ENCODE measurements around the gene ARID4B. TPM values are rescaled to one million over a fixed set of nuclear protein-coding genes. Genes with fewer than 3 reads are reported as not detected.
A peak's percentile ranks its signal among the peaks of the same experiment; 100 is the strongest.
"Not testable (repeated sequence)": the region's sequence is repeated elsewhere in the genome, so short reads cannot be mapped to it uniquely, and the experiment has no call there.

The ARID4B gene
- total RNA-seq, 1 experiment from 2014 or later = 28.3 TPM

DNA sequence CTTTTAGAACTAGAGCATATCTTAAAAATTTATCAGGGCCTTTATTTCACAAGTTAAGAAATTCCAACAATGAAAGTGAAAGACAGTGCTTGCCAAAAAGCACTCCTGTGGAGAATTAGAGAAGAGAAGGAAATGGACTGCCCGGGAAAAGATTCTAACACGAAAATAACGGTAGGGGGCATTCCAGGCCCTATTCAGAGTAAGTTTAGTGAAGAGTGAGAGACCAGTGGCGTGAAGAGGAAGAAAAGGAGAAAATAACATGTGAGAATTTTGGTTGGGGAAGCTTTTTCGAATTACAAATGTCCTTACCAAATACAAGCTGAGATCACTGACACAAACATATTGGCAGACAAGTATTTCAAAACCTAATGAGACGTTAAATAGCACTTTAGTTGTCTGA, 128.5 kb downstream of the ARID4B start:
- H3K27me3 ChIP-seq (replicated peaks) = no peaks in the 10 kb centered on the region
- no peaks in the 10 kb centered on the region for H3K4me1 ChIP-seq (replicated peaks)
- peak in 1 of 2 experiments; percentile 23 for DNase-seq (ENCODE audit: low read depth in 1 of 2, low spot score in 2 of 2)
- no peak overlapping the region for H3K4me3 ChIP-seq
- H3K36me3 ChIP-seq = peaks cover 15% of the 10 kb centered on the region
- no peak overlapping the region for H3K27ac ChIP-seq
- no peaks in the 10 kb centered on the region for H3K9me3 ChIP-seq (replicated peaks)

DNA sequence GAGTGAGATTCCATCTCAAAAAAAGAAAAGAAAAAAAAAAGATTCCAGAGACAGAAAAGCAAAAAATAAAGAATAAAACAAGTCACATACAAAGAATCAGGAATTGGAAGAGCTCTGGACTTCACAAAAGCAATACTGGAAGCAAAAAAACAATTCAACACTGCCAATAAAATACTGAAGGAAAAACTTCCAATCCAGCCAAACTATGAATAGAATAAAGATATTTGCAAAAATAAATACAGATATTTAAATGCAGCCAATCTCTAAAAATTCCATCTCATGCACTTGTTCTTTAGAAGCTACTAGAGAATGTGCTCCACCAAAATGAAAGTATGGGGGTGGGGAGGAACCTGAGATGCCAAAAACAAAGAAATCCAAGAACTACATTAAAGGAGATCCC, 137.5 kb downstream of the ARID4B start:
- Histone ChIP-seq H3K27me3 (replicated peaks) (no peaks in the 10 kb centered on the region), H3K4me3 (no peak overlapping the region), H3K9me3 (replicated peaks) (no peaks in the 10 kb centered on the region), H3K27ac (no peak overlapping the region), H3K36me3 (peaks cover 42% of the 10 kb centered on the region), H3K4me1 (replicated peaks) (no peaks in the 10 kb centered on the region)
- DNase-seq (ENCODE audit: low read depth in 1 of 2, low spot score in 2 of 2) = no peak

- H3K27ac ChIP-seq = no peak overlapping the region
- H3K9me3 ChIP-seq (replicated peaks) = no peaks in the 10 kb centered on the region
- H3K4me3 ChIP-seq = no peak overlapping the region
- DNase-seq (ENCODE audit: low read depth in 1 of 2, low spot score in 2 of 2) = no peak
- H3K4me1 ChIP-seq (replicated peaks) = no peaks in the 10 kb centered on the region
- peaks cover 31% of the 10 kb centered on the region for H3K36me3 ChIP-seq
- H3K27me3 ChIP-seq (replicated peaks) = no peaks in the 10 kb centered on the region
Measured at GRCh38 chr1:235187316-235187715, 140.7 kb downstream of the ARID4B start.

DNA sequence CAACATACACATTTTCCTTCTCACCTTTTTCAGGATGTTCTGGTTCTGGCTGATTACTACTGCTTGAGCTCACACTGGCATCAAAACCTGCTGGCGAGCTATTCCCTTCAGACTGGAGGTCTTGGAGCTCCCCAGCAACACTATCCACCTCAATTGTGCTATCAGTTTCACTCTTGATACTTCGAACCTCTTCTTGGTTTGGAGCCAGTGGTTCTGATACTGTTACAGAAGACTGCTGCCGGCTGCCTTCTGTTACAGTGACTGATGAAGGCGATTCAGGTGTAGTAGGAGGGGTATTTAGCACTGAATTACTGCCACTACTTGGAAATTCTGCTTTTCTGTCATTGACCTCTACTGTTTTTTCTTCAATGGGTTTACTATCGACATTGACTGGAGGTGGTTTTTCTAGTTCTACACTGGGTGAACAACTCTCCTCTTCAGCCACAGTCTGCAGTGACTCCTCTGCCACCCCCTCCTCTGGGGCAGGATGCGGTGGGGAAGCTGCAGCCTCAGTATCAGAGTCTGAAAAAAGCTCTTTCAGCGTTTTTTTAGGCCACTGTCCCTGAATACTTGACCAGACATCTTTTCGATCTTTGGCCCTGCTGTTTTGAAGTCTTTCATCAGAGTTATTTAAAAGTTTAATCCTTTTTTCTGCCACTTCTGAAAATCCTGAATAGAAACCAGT, 146.3 kb downstream of the ARID4B start:
- DNase-seq (ENCODE audit: low read depth in 1 of 2, low spot score in 2 of 2) = no peak
- H3K27me3 ChIP-seq (replicated peaks) = no peaks in the 10 kb centered on the region
- peaks cover 35% of the 10 kb centered on the region for H3K36me3 ChIP-seq
- no peaks in the 10 kb centered on the region for H3K9me3 ChIP-seq (replicated peaks)
- no peak overlapping the region for H3K4me3 ChIP-seq
- no peaks in the 10 kb centered on the region for H3K4me1 ChIP-seq (replicated peaks)
- no peak overlapping the region for H3K27ac ChIP-seq

- DNase-seq (ENCODE audit: low read depth in 1 of 2, low spot score in 2 of 2) = no peak
Measured at GRCh38 chr1:235180916-235181460, 147.0 kb downstream of the ARID4B start.

DNA sequence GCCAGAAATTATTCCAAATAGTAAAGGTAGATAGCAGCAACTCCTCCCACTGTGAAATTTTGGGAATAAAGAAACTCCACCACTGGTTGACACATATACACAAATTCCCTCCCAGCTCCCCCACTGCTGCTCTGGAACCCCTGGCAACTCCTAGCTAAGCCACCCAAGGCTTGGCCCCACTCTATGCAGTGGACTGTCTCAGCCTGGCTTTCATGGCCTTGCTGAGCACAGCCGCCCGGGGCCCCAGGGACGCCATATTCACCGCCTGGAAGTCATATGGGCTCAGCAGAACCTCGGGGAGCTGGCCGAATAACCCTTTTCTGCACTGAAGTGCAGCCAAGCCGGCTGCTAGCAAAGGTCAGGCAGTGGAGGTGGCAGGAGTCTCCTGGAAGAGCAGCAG, 151.5 kb downstream of the ARID4B start:
- no peak for DNase-seq (ENCODE audit: low read depth in 1 of 2, low spot score in 2 of 2)
- no peak overlapping the region for H3K27ac ChIP-seq
- H3K9me3 ChIP-seq (replicated peaks) = no peaks in the 10 kb centered on the region
- peaks cover 57% of the 10 kb centered on the region for H3K36me3 ChIP-seq
- H3K27me3 ChIP-seq (replicated peaks) = no peaks in the 10 kb centered on the region
- H3K4me3 ChIP-seq = no peak overlapping the region
- H3K4me1 ChIP-seq (replicated peaks) = no peaks in the 10 kb centered on the region

More at GRCh38 chr1:235180916-235181460, 147.0 kb downstream of the ARID4B start:
- H3K4me1 ChIP-seq (replicated peaks) = no peaks in the 10 kb centered on the region
- H3K27me3 ChIP-seq (replicated peaks) = no peaks in the 10 kb centered on the region
- H3K36me3 ChIP-seq = peaks cover 38% of the 10 kb centered on the region
- no peaks in the 10 kb centered on the region for H3K9me3 ChIP-seq (replicated peaks)
- H3K27ac ChIP-seq = no peak overlapping the region
- H3K4me3 ChIP-seq = no peak overlapping the region

DNA sequence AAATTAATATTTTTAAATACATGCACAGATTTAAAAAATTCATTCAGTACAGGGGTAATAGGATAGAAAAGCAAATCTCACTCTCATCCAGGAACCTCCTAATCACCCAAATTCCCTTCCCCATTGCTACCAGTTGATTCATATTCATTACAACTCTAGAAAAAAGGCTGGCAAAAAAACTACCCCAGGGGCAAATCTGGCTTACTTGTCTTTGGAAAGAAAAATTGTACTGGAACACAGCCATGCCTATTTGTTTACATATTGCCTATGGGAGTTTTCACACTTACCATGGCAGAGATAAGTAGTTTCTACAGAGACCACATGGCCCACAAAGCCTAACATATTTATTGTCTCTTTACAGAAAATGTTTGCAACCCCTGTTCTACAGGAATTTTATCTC, 158.0 kb downstream of the ARID4B start:
- Histone ChIP-seq H3K36me3 (peaks cover 61% of the 10 kb centered on the region), H3K9me3 (replicated peaks) (no peaks in the 10 kb centered on the region)
- DNase-seq (ENCODE audit: low read depth in 1 of 2, low spot score in 2 of 2) = no peak

DNA sequence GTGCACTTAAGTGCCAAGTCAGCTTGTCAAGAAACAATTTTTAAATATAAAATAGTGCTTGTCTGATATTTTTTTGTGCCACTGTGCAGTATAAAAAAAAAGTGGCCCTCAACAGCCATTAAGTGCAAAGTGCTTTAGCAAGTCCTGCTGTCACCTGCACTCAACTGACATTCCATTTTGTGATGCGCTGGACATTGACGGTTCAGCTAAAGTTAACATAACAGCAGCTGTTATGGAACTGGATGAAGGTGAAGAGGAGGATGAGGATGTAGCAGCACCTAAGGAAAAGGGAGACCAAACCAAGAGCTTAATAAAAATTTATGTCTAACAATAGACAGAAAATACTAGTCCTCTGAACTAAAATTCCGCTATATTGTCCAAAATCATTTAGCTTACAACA, 159.6 kb downstream of the ARID4B start:
- H3K4me3 ChIP-seq = no peak overlapping the region
- DNase-seq (ENCODE audit: low read depth in 1 of 2, low spot score in 2 of 2) = no peak
- no peak overlapping the region for H3K27ac ChIP-seq
- no peaks in the 10 kb centered on the region for H3K4me1 ChIP-seq (replicated peaks)
- no peaks in the 10 kb centered on the region for H3K9me3 ChIP-seq (replicated peaks)
- H3K27me3 ChIP-seq (replicated peaks) = no peaks in the 10 kb centered on the region
- peaks cover 49% of the 10 kb centered on the region for H3K36me3 ChIP-seq

More for the DNA sequence above, 158.0 kb downstream of the ARID4B start:
- Histone ChIP-seq H3K4me1 (replicated peaks) (no peaks in the 10 kb centered on the region), H3K27ac (no peak overlapping the region), H3K4me3 (no peak overlapping the region), H3K27me3 (replicated peaks) (no peaks in the 10 kb centered on the region)

GRCh38 chr1:235161685-235162327, 166.2 kb downstream of the ARID4B start:
- Histone ChIP-seq H3K4me3 (peak overlapping the region; percentile 65), H3K27ac (peak overlapping the region; percentile 82), H3K4me1 (replicated peaks) (peaks cover 9% of the 10 kb centered on the region), H3K36me3 (peaks cover 39% of the 10 kb centered on the region), H3K9me3 (replicated peaks) (no peaks in the 10 kb centered on the region), H3K27me3 (replicated peaks) (no peaks in the 10 kb centered on the region)
- no peak for DNase-seq (ENCODE audit: low read depth in 1 of 2, low spot score in 2 of 2)

- DNase-seq (ENCODE audit: low read depth in 1 of 2, low spot score in 2 of 2) = peak; percentile 93 to 97
- Histone ChIP-seq H3K36me3 (peaks cover 46% of the 10 kb centered on the region), H3K27ac (peak within 1 kb of the TSS; percentile 82), H3K4me1 (replicated peaks) (peaks cover 9% of the 10 kb centered on the region), H3K27me3 (replicated peaks) (no peaks in the 10 kb centered on the region), H3K9me3 (replicated peaks) (no peaks in the 10 kb centered on the region), H3K4me3 (peak within 1 kb of the TSS; percentile 65)
Measured at GRCh38 chr1:235160957-235161684, 166.9 kb downstream of the ARID4B start, which contains the start of gene RBM34. RBM34 (minus strand) TSS chr1:235161250; CDS start chr1:235161226, 24 bp downstream.

DNA sequence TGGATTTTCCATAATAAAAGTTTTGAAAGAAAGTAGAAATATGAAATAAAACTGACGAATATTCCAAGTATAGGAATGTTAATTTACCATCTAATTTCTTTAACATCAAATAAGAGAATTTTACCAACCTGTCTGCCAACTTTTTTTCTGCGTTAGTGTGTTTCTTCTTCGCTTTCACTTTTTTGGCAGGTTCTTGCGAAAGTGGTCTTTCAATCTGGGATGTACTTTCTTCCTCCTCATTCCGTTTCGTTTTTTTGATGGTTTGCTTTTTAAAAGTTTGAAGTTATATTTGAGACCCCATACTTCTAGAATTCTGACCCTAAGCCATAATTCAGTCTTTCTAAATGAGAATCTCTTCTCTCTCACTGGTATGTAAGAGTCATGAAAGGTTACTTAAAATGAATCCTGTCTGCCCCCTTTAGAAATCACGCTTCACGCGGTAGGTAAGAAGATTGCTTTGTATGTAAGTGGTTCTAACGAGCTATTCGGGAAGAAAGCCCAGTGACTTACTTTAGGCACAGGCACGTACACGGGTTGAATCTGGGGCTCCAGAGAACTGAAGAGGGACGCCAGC, 167.5 kb downstream of the ARID4B start:
- Histone ChIP-seq H3K27me3 (replicated peaks) (no peaks in the 10 kb centered on the region), H3K4me1 (replicated peaks) (peaks cover 9% of the 10 kb centered on the region), H3K27ac (peak overlapping the region; percentile 82), H3K4me3 (peak overlapping the region; percentile 65), H3K9me3 (replicated peaks) (no peaks in the 10 kb centered on the region), H3K36me3 (peaks cover 47% of the 10 kb centered on the region)
- no peak for DNase-seq (ENCODE audit: low read depth in 1 of 2, low spot score in 2 of 2)

DNA sequence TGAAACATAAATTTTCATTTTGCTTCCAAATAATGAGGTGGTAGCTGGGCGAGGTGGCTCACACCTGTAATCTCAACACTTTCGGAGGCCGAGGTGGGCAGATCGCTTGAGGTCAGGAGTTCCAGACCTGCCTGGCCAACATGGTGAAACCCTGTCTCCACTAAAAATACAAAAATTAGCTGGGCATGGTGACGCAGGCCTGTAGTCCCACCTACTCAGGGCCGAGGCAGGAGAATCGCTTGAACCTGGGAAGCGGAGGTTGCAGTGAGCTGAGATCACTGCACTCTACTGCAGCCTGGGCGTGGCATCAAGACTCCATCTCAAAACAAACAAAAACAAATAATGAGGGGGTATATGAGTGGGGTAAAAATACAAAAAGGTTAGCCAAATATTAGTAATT, 168.0 kb downstream of the ARID4B start:
- not testable (repeated sequence) for H3K27me3 ChIP-seq (replicated peaks); H3K27ac ChIP-seq; DNase-seq (ENCODE audit: low read depth in 1 of 2, low spot score in 2 of 2); H3K4me1 ChIP-seq (replicated peaks); H3K9me3 ChIP-seq (replicated peaks)
- peak overlapping the region; percentile 65 for H3K4me3 ChIP-seq
- H3K36me3 ChIP-seq = peaks cover 47% of the 10 kb centered on the region

DNA sequence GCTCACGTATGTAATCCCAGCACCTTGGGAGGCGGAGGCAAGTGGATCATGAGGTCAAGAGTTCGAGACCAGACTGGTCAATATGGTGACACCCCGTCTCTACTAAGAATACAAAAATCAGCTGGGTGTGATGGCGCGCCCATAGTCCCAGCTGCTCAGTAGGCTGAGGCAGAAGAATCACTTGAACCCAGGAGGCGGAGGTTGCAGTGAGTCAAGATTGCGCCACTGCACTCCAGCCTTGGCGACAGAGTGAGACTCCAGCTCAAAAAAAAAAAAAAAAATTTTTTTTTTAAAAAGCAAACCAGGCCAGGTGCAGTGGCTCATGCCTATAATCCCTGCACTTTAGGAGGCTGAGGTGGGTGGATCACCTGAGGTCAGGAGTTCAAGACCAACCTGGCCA, 168.7 kb downstream of the ARID4B start:
- peaks cover 54% of the 10 kb centered on the region for H3K36me3 ChIP-seq
- H3K27me3 ChIP-seq (replicated peaks) = not testable (repeated sequence)

More for the DNA sequence above, 168.7 kb downstream of the ARID4B start:
- not testable (repeated sequence) for DNase-seq (ENCODE audit: low read depth in 1 of 2, low spot score in 2 of 2); H3K4me3 ChIP-seq; H3K9me3 ChIP-seq (replicated peaks); H3K4me1 ChIP-seq (replicated peaks); H3K27ac ChIP-seq
